Esophagus (tissue), 2 donors: Measurements from ENCODE around the gene NPM3. TPM values are rescaled to one million over a fixed set of nuclear protein-coding genes. Genes with fewer than 3 reads are reported as not detected.

Experiments
- H3K27ac ChIP-seq, 2 donors: one replicate each; pipeline ENCODE4 v1.5.1; 2013; ENCODE audit warnings: low read depth in 2 of 2, mild to moderate bottlenecking in 2 of 2, inconsistent platforms in 1 of 2, low read length in 1 of 2, moderate library complexity in 1 of 2
- H3K27me3 ChIP-seq, 2 donors: one replicate each; pipeline ENCODE4 v1.6.1; 2013; ENCODE audit warnings: low read length in 2 of 2, control low read depth in 1 of 2, mild to moderate bottlenecking in 1 of 2; ENCODE audit not compliant: insufficient read depth in 2 of 2, control insufficient read depth in 1 of 2
- H3K36me3 ChIP-seq, 2 donors: one replicate each; pipeline ENCODE4 v1.6.1; 2013; ENCODE audit warnings: low read length in 1 of 2; ENCODE audit not compliant: control insufficient read depth in 2 of 2, insufficient read depth in 2 of 2
- H3K4me1 ChIP-seq, 2 donors: one replicate each; pipeline ENCODE4 v1.6.1; 2013; ENCODE audit warnings: low read length in 1 of 2; ENCODE audit not compliant: control insufficient read depth in 2 of 2, insufficient read depth in 2 of 2
- H3K4me3 ChIP-seq, 2 donors: one replicate each; pipeline ENCODE4 v1.5.1; 2013; ENCODE audit warnings: low read length in 2 of 2, mild to moderate bottlenecking in 2 of 2, low read depth in 1 of 2, moderate library complexity in 1 of 2
- H3K9me3 ChIP-seq, 2 donors: one replicate each; pipeline ENCODE4 v1.6.1; 2013; ENCODE audit warnings: mild to moderate bottlenecking in 2 of 2, low read depth in 1 of 2, low read length in 1 of 2, moderate library complexity in 1 of 2; ENCODE audit not compliant: control insufficient read depth in 2 of 2, insufficient read depth in 1 of 2
- WGBS, 2 donors: extraction: QIAGEN DNeasy Blood & Tissue Kit; methylation state at CpG; one replicate each; pipeline ENCODE4 v1.1.7; 2013; 5-methylcytosine and 5-hydroxymethylcytosine counted together
- polyA plus RNA-seq, 2 donors: library from polyadenylated mRNA; stranded (reverse); fragments of 200-250 nt; gene quantifications; one replicate each; pipeline ENCODE4 v1.2.3, GENCODE V29; 2013
- donor health status: healthy with polysubstance abuse.
- donor health status: Bipolar disorder and iron deficiency.

NPM3 gene
- polyA plus RNA-seq, 2 donors = 13.3 to 39.2 TPM

DNA sequence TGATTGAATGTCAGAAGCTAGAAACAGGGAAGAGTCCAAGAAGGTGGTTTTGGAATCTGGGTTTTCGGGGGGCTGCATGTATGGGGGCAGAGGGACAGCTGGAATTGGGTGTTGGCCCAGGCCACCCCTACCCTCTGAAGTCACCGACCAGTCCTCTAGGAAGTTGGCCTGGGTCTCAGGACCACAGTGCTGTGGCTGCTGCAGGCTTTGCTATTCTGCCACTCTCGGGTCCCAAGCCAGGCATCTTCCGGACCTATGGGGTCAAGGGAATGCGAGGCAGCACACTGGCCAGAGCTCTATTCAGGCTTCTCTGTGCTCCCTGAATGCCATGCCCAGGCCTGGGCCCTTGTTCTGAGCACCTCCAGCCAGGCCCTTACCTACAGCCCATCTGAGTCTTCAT lies 20.5 kb downstream of the NPM3 start:
- H3K4me1 ChIP-seq = no peaks in the 10 kb centered on the region
- 90 to 92% methylated on average over 5 of the region's 5 CpGs for WGBS, 2 donors
- no peak overlapping the region for H3K4me3 ChIP-seq
- no peak overlapping the region for H3K27ac ChIP-seq
- no peaks in the 10 kb centered on the region for H3K9me3 ChIP-seq
- no peaks in the 10 kb centered on the region for H3K36me3 ChIP-seq
- H3K27me3 ChIP-seq = no peaks in the 10 kb centered on the region

DNA sequence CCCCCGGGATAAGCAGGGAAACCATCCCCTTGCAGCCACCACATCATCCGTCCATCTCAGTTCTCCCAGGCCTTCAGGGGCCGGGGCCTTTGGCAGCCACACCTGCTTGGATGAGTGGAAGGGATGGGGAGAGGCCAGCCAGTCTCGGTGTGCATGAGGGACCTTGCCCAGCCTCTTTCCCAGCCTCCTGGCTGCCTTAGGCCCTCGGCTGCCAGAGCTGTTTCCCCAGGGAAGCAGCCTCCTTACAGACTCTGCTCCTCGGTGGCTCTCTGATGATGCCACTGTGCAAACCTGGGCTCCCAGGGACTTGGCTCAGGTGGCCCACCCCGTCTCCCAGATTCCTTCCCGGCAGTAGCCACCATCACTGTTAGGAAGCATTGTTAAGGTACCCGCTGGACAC lies 22.0 kb downstream of the NPM3 start:
- no peaks in the 10 kb centered on the region for H3K27me3 ChIP-seq
- H3K9me3 ChIP-seq = no peaks in the 10 kb centered on the region
- no peak overlapping the region for H3K4me3 ChIP-seq
- no peaks in the 10 kb centered on the region for H3K36me3 ChIP-seq
- WGBS, 2 donors = 79 to 85% methylated on average over 9 of the region's 9 CpGs
- no peak overlapping the region for H3K27ac ChIP-seq
- no peaks in the 10 kb centered on the region for H3K4me1 ChIP-seq

DNA sequence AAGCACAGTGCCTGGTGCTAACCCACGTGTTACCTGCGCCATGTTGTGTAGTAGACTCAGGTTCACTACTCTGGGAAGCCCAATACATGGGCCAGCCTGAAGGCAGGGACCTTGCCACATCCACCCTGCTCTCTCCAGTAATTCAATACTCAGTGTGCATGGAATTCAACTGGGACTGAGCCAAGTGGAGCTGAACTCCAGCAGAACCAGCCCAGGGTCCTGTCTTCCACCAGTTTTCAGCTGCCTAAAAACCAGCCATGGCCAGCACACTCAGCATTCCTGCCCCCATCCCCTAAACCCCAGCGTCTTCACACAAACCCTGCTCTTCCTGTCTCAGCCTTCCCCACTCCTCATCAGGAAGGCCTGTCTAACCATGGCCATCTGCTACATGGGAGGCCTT lies 22.7 kb downstream of the NPM3 start:
- H3K27me3 ChIP-seq = no peaks in the 10 kb centered on the region
- WGBS, 2 donors = 82 to 86% methylated on average over 3 of the region's 3 CpGs

DNA sequence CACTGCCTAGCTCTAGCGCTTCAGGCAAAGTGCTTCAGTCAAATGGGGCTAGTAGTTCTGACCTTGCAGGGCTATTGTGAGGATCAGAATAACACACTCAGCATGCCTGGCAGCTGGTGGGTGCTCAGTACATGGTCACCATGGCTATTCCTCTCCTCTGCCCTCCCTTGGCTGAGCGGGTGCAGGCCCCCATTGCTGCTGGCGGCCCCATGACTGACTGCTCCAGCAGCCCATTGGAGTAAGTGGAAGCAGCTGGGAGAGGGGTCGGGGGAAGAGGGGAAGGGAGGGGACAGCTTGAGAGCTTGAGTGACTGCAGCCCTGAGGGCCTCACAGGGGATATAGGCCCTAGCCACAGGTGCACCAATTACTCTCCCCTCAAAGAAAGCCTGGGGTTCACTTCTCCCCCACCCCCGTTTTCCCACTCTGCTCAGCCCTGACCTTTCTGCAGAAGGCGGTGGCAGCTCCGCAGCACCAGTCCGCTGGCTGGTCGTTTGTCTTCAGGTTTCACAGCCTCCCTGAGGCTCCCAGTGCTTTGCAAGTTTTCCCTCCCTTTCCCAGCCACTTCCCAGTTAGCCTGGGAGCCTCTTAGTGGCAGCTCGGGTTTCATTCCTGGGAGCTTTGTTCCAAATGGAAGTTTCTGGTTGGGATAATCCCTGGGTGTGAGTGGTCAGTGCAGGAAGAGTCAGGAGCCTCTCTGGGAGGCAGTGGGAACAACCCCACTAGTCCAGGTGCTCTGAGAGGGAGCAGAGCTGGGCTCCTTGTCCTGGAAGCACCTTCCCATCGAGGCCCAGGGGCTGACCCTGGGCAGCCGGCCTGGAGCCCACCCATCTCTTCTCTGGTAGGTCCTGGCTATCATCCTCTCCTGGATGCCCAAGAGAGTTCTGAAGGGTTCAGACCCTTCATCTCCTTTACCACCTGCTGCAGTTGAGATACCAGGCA lies 23.7 kb downstream of the NPM3 start:
- H3K9me3 ChIP-seq = no peaks in the 10 kb centered on the region
- no peak overlapping the region for H3K4me3 ChIP-seq
- no peaks in the 10 kb centered on the region for H3K36me3 ChIP-seq
- no peaks in the 10 kb centered on the region for H3K27me3 ChIP-seq
- no peak overlapping the region for H3K27ac ChIP-seq
- no peaks in the 10 kb centered on the region for H3K4me1 ChIP-seq
- 59 to 73% methylated on average over 12 of the region's 12 CpGs for WGBS, 2 donors

More for the DNA sequence above, 22.7 kb downstream of the NPM3 start:
- no peaks in the 10 kb centered on the region for H3K9me3 ChIP-seq
- H3K27ac ChIP-seq = no peak overlapping the region
- H3K4me1 ChIP-seq = no peaks in the 10 kb centered on the region
- H3K36me3 ChIP-seq = no peaks in the 10 kb centered on the region
- no peak overlapping the region for H3K4me3 ChIP-seq

DNA sequence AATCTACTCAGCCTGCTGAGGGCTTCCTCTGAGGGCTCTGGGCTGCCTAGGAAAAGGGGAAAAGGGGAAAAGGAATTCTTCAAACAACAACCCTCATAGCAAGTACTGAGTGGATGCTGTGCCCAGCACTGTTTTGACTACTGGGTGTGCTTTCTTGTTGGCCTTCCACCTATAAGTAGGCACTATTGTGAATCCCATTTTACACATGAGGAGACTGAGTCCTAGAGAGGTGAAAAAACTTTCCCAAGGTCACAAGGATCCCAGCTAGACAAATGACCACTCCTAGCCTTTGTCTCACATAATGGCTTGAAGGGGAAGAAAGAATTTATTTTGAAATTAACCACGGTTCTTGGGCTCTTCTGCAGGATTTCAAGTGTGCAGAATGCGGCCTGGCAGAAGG lies 24.4 kb downstream of the NPM3 start:
- H3K27me3 ChIP-seq = no peaks in the 10 kb centered on the region
- 77 to 82% methylated on average over 2 of the region's 2 CpGs for WGBS, 2 donors

DNA sequence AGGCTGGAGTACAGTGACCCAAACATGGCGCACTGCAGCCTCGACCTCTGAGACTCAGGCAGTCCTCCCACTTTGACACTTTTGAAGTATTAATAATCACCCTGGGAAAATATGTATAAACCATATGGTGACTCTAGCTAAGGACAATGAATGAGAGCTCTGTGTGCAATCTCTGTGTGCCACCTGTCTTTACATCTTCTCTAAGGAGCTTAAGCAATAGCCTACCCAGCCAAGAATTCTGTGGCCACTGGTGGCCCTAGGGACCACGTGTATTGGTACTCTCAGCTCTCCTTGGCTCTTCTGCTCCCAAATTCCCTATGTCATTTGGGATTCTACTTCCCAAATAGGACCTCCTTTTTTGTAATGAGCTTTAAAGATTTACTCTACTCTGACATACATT lies 31.0 kb downstream of the NPM3 start:
- Histone ChIP-seq H3K27me3 (no peaks in the 10 kb centered on the region), H3K4me3 (no peak overlapping the region), H3K9me3 (no peaks in the 10 kb centered on the region), H3K4me1 (no peaks in the 10 kb centered on the region), H3K27ac (no peak overlapping the region), H3K36me3 (no peaks in the 10 kb centered on the region)
- 72 to 73% methylated on average over 3 of the region's 3 CpGs for WGBS, 2 donors

More for the DNA sequence above, 24.4 kb downstream of the NPM3 start:
- no peaks in the 10 kb centered on the region for H3K36me3 ChIP-seq
- no peak overlapping the region for H3K27ac ChIP-seq
- H3K4me1 ChIP-seq = no peaks in the 10 kb centered on the region
- H3K9me3 ChIP-seq = no peaks in the 10 kb centered on the region
- H3K4me3 ChIP-seq = no peak overlapping the region

DNA sequence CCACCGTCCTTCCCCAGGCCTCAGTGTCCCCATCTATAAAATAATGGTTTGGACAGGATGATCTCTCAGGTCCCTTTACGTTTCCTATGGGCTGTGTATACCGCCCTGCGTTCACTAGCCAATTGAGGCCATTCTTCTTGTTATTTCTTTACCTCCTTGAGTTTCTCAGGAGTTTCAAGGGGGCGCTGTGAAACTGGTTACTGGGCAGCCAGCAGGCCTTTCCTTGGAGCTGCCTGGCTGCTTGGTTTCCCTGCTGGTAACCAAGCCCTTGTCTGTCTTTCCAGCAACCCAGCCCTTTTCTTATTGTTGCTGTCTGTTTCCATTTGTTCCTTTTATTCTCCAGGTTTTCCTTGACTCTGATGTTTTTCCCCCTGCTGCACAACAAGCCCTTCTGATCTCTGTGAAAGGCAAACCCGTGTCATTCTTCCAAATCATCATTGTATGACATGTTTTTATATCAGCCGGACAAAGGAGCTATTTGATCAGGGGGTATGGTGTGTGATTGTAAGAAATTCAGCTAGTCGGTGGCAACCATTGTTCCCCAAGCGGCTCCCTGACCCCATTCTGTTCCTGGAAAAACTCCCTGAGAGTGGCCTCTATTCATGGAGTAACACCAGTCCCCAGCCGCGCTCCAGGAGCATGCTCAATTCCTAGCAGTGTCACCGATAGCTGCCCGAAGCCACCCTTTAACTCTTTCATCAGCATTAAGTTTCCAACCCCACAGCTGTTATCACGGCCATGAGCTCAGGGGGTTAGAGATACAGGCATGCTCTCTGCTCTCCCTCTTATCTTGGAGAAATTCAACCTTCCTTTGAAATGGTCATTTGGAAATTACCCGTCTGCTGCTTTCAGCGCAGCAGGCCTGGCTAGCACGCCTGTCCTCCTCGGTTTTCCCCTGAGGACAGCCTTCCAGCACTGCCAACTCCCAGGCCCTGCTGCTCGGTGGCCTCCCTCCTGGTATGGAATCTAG lies 33.9 kb downstream of the NPM3 start:
- Histone ChIP-seq H3K9me3 (no peaks in the 10 kb centered on the region), H3K27me3 (peaks cover 0 to 2% of the 10 kb centered on the region in 2 donors), H3K36me3 (no peaks in the 10 kb centered on the region), H3K4me3 (no peak overlapping the region), H3K4me1 (no peaks in the 10 kb centered on the region), H3K27ac (no peak overlapping the region)
- 77 to 78% methylated on average over 19 of the region's 19 CpGs for WGBS, 2 donors

DNA sequence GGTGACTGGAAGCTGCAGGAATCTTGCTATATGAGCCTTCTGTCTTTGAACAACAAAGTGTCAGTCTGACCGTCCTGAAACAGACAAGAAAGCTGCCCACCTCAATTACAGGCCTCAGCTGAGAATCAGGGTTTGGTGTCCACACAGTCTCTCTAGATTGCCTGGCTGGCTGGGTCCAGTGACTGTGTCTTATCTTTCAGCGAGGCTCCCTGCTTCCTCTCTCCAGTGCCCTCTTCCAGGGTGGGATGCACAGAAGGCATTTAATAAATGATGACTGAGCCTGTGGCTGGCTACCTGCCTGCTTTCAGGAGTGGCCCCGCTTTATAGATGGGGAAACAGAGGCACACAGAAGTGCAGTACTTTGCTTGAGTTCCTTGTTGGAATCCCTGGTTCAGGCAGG lies 34.8 kb downstream of the NPM3 start:
- 80 to 84% methylated on average over 3 of the region's 3 CpGs for WGBS, 2 donors
- peaks cover 0 to 2% of the 10 kb centered on the region in 2 donors for H3K27me3 ChIP-seq
- no peak overlapping the region for H3K27ac ChIP-seq
- no peaks in the 10 kb centered on the region for H3K36me3 ChIP-seq
- no peaks in the 10 kb centered on the region for H3K9me3 ChIP-seq
- no peak overlapping the region for H3K4me3 ChIP-seq
- no peaks in the 10 kb centered on the region for H3K4me1 ChIP-seq

DNA sequence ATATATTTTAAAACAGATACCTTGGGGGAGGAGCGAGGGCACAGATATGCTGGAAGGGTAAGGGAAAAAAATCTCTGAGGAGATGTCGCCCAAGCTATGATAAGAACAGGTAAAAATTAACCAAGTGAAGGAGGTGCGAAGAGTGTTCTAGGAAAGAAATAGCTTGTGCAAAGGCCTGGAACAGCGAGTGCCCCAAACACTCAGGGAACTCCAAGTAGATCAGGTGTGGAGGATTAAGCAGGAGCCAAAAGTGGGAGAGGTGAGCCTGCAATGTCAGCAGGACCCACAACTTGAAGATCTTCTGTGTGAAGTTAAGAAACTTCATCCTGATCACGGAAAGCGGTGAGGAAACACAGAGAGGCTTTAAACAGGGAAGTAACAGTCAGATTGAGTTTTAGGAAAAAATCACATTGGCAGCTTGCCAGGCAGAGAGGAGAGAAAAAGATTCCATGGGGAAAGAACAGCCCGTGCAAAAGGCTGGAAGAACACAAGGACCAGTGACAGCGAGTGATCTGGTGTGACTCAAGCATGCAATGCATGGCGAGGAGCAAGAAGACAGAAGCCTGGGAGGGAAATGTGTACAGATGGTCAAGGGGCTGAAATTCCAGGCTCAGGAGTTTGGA lies 38.1 kb downstream of the NPM3 start:
- Histone ChIP-seq H3K4me1 (no peaks in the 10 kb centered on the region), H3K27ac (no peak overlapping the region)
- WGBS, 2 donors = 67 to 74% methylated on average over 9 of the region's 9 CpGs

More for the DNA sequence above, 38.1 kb downstream of the NPM3 start:
- Histone ChIP-seq H3K27me3 (peaks cover 0 to 2% of the 10 kb centered on the region in 2 donors), H3K4me3 (no peak overlapping the region), H3K36me3 (no peaks in the 10 kb centered on the region), H3K9me3 (no peaks in the 10 kb centered on the region)
